ENCODE data around the gene KCNIP4. TPM values are rescaled to one million over a fixed set of nuclear protein-coding genes. Genes with fewer than 3 reads are reported as not detected.

Gene KCNIP4
- polyA plus RNA-seq, 3 donors, result 0.09 to 0.25 TPM; not detected in 1

DNA sequence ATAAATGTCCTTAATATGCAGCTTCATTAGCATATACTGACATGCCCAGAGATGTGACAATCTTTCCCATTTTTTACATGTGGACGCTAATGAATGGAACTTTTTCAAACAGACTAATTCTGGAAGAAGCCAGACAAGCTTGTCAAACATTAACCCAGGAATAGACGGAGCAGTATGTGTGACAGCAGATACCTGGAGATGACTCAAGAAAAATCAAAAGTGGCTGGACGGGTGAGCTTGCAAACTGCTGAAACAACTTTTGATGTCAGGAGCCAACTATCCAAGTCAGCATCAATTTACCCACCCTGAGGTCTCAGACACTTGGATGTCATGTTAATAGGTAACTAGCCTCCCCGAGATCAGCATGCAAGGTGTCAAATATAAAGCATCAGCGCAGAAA is 1065.3 kb downstream of the KCNIP4 start:
- H3K27ac Mint-ChIP-seq, result no peak overlapping the region
- no peak overlapping the region for H3K9ac ChIP-seq (ENCODE audit: insufficient read depth, low read length, poor library complexity, severe bottlenecking)

GRCh38 chr4:20882500-20882899 is 1066.1 kb downstream of the KCNIP4 start:
- H3K4me2 ChIP-seq (replicated peaks; ENCODE audit: extremely low read depth, low read length, poor library complexity, severe bottlenecking), result no peak overlapping the region
- H3K9me3 Mint-ChIP-seq, result peaks cover 0 to 15% (median 2%) of the 10 kb centered on the region in 7 donors
- TF ChIP-seq CTCF (IDR thresholded peaks at IDR 0.05), result no peak
- H3K36me3 ChIP-seq (replicated peaks in 1 of 2; ENCODE audit: control insufficient read depth in 1 of 2, insufficient read depth in 2 of 2, low read length in 2 of 2), result no peaks in the 10 kb centered on the region
- peaks cover 0 to 5% (median 0%) of the 10 kb centered on the region in 3 donors for H3K27me3 Mint-ChIP-seq (ENCODE audit: low read depth in 3 of 3)
- no peak overlapping the region for H3K9ac ChIP-seq (ENCODE audit: insufficient read depth, low read length, poor library complexity, severe bottlenecking)
- no peak for DNase-seq
- peaks cover 0 to 8% of the 10 kb centered on the region in 2 donors for H3K9me3 ChIP-seq (replicated peaks in 1 of 2; ENCODE audit: control insufficient read depth in 1 of 2, insufficient read depth in 1 of 2, low read length in 2 of 2)
- no peak overlapping the region for H3K4me3 Mint-ChIP-seq
- H2AFZ ChIP-seq (ENCODE audit: insufficient read depth, low read depth, low read length, poor library complexity, severe bottlenecking), result no peak overlapping the region
- no peak overlapping the region for H3K27ac ChIP-seq (ENCODE audit: low read depth in 1 of 2, low read length in 2 of 2)
- H3K27ac Mint-ChIP-seq, result no peak overlapping the region
- H3K79me2 ChIP-seq (ENCODE audit: insufficient read depth, low read length), result no peaks in the 10 kb centered on the region
- no peaks in the 10 kb centered on the region for H3K27me3 ChIP-seq (ENCODE audit: control insufficient read depth in 2 of 2, insufficient read depth in 2 of 2, low read length in 2 of 2)
- intact Hi-C loops (cut with micrococcal nuclease), result no loop called here
- no peaks in the 10 kb centered on the region for H4K20me1 ChIP-seq (ENCODE audit: insufficient read depth, low read length)
- 61% methylated on average over 10 of the region's 11 CpGs for WGBS (ENCODE audit: insufficient coverage)
- H3K4me1 ChIP-seq (ENCODE audit: control insufficient read depth in 1 of 2, insufficient read depth in 2 of 2, low read length in 2 of 2), result no peaks in the 10 kb centered on the region
- no peak overlapping the region for H3K4me3 ChIP-seq (replicated peaks in 1 of 3; ENCODE audit: low read depth in 2 of 3, low read length in 3 of 3)
- H3K36me3 Mint-ChIP-seq, result no peaks in the 10 kb centered on the region
- no peaks in the 10 kb centered on the region for H3K4me1 Mint-ChIP-seq

More for the DNA sequence above, 1065.3 kb downstream of the KCNIP4 start:
- H3K27ac ChIP-seq (ENCODE audit: low read depth in 1 of 2, low read length in 2 of 2), result no peak overlapping the region
- no peak overlapping the region for H3K4me3 ChIP-seq (replicated peaks in 1 of 3; ENCODE audit: low read depth in 2 of 3, low read length in 3 of 3)
- no peak for TF ChIP-seq CTCF (IDR thresholded peaks at IDR 0.05)
- H3K4me1 ChIP-seq (ENCODE audit: control insufficient read depth in 1 of 2, insufficient read depth in 2 of 2, low read length in 2 of 2), result no peaks in the 10 kb centered on the region
- H3K79me2 ChIP-seq (ENCODE audit: insufficient read depth, low read length), result no peaks in the 10 kb centered on the region
- intact Hi-C loops (cut with micrococcal nuclease), result no loop called here
- H3K4me2 ChIP-seq (replicated peaks; ENCODE audit: extremely low read depth, low read length, poor library complexity, severe bottlenecking), result no peak overlapping the region
- peaks cover 0 to 8% of the 10 kb centered on the region in 2 donors for H3K9me3 ChIP-seq (replicated peaks in 1 of 2; ENCODE audit: control insufficient read depth in 1 of 2, insufficient read depth in 1 of 2, low read length in 2 of 2)
- Mint-ChIP-seq H3K4me1 (no peaks in the 10 kb centered on the region), H3K9me3 (peaks cover 0 to 15% (median 2%) of the 10 kb centered on the region in 7 donors), H3K4me3 (no peak overlapping the region), H3K36me3 (no peaks in the 10 kb centered on the region), H3K27me3 (ENCODE audit: low read depth in 3 of 3) (peaks cover 0 to 5% (median 0%) of the 10 kb centered on the region in 3 donors)
- H3K27me3 ChIP-seq (ENCODE audit: control insufficient read depth in 2 of 2, insufficient read depth in 2 of 2, low read length in 2 of 2), result no peaks in the 10 kb centered on the region
- no peaks in the 10 kb centered on the region for H3K36me3 ChIP-seq (replicated peaks in 1 of 2; ENCODE audit: control insufficient read depth in 1 of 2, insufficient read depth in 2 of 2, low read length in 2 of 2)
- H2AFZ ChIP-seq (ENCODE audit: insufficient read depth, low read depth, low read length, poor library complexity, severe bottlenecking), result no peak overlapping the region
- DNase-seq, result no peak
- no peaks in the 10 kb centered on the region for H4K20me1 ChIP-seq (ENCODE audit: insufficient read depth, low read length)
- WGBS (ENCODE audit: insufficient coverage), result 92% methylated on average over 3 of the region's 5 CpGs

Measured in CD14-positive monocyte (primary cell).